GM18502 (cell line): ENCODE data around the gene TIAM2.

ENCODE experiments used
- ATAC-seq: cut with Tn5 transposase; IDR thresholded peaks from one replicate; pipeline ENCODE4 v1.9.1; 2021; ENCODE audit warnings: mild to moderate bottlenecking; ENCODE audit not compliant: unreplicated experiment, poor library complexity

TIAM2 gene

DNA sequence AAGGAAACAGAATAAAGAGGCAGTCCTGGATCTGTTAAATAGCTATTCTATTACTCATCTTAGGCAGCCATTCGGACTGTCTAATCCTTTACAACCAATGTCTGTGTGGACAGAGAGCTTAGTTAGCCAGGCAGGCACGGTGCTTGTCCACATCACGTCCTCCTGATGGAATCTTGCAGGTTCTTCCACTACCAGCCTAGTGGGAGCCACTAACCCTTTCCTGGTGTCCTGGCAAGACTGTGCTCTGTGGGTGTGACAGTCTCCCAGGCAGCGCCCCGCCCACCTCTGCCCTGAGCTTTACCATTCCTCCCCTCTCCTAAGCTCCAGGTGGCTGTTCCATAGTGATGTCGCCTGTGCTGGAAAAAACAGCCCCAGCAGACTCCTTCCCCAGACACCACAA is 190.4 kb downstream of the TIAM2 start:
- ATAC-seq, result no peak

DNA sequence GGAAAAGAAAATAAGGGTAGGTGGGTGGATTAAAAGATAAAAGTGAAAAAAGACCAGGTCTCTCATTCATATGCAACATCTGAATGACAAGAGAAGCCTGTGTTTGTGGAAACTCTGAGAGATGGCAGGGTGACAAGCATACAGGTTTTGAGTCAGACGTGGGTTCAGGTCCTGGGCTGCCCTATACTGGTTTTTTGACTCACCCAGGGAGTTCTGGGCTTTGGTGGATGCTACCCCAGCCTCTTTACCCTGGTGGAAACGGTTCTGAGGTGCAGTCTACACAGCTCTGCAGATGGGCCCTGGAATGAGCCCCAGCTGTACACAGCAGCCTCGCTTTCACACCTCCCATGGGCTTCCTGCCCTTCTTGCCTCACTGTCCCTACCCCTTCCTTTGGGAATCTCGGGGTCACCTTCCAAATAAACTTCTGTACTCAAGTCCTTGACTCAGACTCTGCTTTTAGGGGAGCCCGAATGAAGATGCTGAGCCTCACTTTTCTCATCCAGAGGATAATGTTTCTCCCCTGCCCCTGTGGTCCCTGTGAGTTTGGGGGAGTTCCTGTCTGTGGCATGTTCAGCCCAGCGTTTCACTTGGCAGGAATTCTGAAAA is 191.0 kb downstream of the TIAM2 start:
- no peak for ATAC-seq

DNA sequence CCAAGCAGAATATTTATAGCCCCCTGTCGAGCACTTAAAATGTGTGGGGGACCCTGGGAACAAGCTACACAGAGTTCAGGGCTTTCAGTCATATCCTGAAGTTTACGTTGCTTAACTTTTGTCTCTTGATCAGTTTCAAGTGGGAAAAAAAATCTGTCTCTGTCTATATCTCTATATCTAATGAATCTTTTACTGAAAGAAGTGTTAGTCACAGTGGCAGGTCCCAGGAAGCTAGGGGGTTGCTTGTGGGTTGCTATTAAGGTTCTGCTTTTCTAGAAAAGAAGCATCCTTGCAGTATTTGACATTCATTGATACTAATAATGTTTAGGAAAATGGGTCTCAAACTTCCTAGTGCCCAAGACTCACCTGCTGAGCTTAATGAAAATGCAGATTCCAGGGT is 192.0 kb downstream of the TIAM2 start:
- no peak for ATAC-seq

DNA sequence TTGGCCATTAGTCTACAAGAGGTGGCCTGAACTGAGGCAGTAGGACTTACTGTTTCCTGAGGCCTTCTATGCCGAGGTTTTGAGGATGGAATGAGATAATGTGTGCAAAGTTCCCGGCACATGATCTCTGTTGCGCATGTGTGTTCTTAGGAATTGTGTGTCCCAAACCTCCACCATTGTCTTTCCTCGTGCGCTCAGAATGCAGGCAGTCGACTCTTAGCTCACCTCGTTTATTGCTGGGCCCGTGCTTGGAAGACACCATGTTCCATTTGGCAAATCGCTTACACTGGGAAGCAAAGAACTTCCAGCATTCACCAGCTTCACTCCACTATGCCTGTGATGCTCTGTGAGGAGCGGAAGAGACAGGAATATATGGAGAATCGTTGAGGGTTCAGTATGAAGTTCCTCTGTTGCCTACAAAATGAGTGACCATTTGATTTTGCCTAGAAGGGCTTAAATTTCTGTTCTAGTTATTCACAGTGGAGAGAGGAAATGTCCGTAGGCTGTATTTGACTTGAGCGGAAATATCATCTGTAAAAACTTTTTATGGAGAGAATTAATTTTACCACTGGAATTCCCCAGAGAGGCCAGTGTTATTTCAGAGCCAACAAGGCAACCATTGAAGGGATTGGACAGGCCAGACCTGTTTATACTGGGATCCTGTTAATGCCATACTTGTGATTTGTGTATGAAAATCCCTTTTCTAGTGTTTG is 193.0 kb downstream of the TIAM2 start:
- ATAC-seq, result no peak

DNA sequence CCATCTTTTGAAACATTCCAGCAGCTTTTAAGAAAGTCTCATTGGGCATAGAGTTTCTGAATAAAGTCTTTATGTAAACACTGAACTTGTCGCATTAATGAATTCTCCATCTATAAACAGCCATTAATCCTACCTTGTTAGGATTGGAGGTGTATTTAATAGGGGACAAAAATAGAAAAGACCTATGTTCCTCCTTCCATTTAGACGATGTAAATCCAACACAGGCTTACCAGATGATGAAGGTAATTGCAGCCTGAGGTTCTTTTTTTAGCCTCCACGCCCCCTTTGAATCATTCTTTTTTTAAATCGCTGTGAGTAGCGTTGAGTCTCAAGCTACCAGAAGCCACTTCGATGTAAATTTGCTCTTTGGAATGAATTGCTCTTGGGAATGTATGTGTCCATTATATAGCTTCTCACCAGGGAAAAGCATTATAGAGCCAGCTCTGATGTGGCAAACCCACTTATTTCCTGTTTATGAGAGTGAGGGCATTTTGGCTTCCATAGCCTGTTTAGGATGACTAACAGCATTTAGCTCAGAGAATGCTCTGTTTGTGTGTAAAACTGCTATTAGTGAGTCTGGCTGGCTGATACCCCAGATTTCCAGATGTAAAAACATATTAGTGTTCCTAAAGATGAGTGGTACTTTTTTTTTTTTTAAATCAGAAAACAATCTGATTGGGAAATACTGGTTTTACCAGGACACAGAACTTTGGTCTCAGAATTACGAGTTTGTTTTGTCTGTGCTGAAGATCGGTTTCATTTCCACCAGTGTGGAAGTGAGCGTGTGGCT is 193.8 kb downstream of the TIAM2 start:
- ATAC-seq, result no peak

DNA sequence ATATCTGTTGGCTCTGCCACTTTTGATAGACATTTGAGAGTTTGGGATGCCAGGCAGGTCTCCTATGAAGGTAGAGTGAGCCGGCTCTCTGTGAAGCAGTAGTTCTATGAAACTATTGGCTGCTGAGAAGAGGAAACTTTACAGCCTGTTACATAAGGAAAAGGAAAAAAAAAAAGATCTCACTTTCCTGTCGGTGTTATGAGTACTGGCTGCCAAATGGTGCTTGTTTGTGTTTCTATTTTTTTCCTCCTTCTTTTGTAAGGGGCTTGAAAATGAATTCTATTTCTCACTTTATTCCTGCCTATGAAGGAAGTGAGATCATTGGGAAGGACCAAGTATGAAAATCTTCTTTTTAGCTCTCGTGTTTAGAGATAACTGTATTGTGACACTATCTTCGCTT is 195.6 kb downstream of the TIAM2 start:
- ATAC-seq, result no peak

DNA sequence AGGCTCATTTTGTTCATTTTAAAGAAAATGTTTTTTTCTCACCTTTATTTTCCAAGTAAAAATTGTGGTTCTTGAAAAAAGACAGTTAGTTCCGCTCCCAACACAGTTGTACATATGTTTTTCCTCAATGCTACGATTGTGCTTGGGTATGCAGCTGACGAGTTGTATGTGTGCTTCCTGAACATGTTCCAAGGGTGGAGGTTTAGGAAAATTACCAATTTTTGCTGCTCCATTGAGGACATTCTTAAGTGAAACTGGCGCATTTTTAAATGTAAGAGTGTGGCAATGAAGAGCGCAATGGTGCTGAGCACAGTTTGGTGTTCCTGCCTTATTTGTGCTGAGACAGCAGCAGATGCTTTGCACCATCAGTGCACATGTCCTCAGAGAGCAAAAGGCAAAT is 198.4 kb downstream of the TIAM2 start:
- no peak for ATAC-seq

DNA sequence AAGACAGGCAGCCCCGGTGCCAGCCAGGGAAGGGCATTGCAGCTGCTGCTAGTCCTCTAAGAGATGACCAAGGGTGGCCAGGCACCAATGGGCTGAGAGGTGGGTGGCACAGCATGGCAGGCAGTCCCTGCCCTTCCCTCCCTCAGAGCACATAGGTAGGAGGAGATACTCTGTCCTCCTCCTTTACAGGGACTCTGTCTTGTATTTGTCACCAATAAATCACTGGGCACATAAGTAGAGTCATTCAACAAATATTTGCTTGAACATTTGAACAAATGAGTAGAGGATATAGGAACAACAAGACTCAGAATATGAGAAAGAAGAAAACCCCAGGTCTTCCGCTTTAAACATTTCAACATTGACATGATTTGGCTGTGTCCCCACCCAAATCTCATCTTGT is 199.3 kb downstream of the TIAM2 start:
- no peak for ATAC-seq

DNA sequence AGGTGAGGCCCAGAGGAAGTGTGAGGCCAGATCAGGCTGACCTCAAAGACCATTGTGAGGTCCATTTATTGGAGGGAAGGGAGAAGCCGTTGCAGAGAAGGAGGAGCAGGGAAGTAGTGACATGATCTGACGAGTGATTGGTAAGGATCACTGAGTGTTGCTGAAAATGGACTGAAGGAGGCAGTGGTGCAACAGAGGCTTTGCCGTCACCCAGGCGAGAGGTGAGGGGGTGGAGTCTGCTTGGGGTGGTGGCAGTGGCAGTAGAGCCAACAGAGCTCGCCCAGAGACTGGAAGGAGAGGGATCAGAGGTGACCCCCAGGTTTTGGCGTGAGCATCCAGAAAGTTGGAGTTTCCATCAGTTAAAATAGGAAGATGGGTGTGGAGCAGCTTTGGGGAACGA is 200.8 kb downstream of the TIAM2 start:
- ATAC-seq, result no peak

DNA sequence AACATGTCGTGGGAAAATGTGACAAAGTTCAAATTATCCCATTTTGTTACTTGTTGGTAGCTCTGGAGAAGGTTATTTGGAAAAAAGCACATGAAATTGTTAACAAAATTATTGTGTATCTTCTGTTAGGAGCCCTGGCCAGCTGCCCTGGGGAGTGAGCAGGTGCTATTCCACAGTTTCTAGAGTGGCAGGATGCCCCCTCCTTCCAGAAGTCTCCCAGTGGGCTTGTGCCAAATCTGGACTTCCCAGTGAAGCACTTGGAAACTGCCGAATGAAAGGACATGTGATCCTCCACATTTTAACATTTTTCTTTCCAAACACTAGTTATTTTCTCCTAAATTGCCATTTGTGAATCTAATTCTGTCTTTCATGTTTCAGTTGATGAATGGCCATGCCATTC is 201.8 kb downstream of the TIAM2 start:
- no peak for ATAC-seq

DNA sequence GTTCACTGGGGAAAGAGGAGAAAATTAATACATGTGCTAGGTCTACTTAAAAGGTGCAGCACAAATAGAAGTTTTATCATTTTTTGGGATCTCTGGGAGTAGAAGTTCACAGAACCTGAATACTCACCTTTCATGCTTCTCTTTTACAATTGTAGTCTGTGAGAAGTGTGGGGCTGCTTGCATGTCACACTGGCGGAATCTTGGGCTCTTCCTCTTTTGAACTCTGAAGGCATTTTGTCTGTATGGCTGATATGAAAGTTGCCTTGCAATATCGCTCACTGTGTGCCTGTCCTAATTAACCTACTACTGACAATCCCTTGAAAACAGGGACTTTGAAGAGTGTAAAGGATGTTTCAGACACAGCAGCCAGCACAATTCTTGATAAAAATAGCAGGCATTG is 202.8 kb downstream of the TIAM2 start:
- no peak for ATAC-seq

DNA sequence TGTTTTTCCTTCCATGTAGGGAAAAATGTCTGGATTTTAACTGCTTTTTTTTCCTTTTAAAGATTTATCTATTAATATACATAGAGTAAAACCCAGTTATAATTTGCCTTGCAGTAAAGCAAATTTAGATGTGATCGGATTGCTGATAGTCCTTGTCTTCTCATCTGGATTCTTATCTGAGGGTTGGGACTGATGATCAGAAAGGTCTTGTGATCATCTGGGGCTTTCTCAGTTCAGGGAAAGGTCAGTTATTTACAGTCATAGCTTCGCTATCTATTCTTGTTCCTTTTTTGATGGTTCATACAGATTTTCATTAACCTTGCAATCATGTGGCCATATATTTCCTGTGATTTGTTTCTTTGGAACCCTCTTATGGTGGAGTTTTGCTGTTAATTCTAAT is 204.9 kb downstream of the TIAM2 start:
- peak; percentile 66 for ATAC-seq

DNA sequence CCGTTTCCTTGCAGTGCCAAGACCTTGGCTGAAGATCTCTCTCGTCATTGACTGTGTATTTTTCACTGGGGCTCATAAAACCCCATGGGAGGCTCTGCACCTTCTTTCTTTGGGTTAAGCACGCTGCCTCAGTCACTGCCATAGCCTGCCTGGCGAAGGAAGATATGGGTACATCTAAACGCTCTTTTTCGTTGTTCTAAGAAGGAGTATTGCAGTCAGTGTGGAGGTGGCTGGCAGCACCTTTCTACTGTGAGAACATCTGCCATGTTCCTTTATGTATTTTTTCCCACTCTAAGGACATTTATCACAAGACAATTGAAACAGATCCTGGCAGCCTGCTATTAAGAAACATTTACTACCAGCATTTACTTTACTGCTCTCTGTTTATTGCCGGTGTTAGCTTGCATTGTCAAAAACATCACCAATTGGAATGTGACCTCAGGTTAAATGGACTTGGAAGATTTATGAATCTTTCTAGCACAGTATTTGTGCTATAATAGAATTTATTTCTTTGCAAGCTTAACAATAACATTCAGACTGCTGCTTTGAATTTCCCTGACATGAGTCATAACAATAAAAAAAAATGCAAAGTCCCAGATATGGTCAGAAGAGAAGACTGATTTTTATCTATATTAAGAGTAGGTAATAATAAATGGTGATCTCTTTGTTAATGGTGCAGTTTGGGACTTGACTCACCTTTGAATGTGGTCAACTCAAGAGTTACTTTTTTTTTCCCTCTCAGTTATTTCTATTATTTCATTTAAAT is 206.5 kb downstream of the TIAM2 start:
- peak; percentile 63 for ATAC-seq

DNA sequence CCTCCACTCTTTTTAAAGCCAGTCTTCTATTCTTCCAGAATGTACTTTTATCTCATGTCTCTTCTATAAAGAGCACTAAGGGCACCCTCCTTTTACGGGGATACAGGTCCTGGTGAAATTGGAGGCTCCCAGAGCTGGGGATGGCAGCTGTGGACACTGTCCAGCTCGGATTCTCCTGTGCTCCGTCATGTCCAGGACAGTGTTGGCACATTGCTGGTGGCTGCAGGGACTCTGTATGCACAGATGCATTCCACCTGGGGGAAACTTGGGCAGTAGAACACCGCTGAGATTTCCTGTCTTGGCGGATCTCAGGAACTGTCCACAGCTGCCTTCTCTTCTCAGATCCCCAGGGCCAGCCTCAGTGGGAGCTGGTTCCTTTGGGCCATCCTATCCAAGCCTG is 212.1 kb downstream of the TIAM2 start:
- ATAC-seq, result no peak

DNA sequence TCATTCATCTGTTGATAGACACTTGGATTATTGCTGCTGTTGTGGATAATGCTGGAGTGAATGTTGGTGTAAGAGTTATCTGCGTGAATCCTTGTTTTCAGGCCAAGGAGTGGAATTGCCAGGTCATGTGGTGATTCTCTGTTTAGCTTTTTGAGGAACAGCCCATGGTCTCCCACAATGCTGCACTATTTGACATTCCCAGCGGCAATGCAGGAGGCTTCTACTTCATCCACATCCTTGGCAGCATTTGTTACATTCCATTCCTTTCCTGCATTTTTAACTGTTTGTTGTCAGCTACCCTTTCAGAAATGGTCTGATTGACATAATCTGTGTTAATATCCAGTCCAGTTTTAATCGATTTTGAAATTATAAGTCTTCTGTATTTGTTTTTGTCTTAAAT is 217.0 kb downstream of the TIAM2 start:
- no peak for ATAC-seq

DNA sequence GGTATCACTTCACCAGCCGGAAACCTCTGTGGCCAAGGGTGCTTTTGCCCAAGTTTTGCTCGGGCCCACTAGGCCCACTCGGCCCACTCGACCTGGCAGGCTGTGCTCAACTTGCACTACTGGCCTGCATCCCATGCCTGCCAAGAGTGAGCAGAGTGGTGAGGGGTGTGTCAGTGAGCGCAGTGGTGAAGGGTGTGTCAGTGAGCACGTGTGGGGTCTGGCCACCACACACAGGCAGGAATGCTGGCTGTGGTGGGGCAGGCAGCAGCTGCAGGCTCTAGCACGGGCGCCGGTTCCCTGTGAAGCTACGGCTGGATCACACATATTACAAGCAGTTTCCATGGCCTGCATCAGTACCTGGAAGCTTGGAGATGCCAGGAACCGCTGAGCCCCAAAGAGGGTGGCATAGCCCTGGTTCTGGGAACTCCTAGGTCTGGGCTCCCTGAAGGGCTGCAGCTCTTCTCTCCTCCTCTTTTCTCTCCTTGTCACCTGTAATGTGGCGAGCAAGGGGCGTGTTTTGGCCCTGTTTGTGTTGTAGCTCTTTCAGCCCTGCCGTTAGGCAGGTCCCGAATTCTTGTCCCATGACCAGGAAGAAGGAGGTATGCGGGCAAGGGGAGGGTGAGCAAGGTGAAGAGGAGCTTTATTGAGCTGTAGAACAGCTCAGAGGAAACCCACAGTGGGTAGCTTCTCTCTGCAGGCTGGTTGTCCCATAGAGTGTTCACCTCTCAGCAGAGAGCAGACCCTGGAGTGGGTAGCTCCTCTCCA is 217.7 kb downstream of the TIAM2 start:
- no peak for ATAC-seq

DNA sequence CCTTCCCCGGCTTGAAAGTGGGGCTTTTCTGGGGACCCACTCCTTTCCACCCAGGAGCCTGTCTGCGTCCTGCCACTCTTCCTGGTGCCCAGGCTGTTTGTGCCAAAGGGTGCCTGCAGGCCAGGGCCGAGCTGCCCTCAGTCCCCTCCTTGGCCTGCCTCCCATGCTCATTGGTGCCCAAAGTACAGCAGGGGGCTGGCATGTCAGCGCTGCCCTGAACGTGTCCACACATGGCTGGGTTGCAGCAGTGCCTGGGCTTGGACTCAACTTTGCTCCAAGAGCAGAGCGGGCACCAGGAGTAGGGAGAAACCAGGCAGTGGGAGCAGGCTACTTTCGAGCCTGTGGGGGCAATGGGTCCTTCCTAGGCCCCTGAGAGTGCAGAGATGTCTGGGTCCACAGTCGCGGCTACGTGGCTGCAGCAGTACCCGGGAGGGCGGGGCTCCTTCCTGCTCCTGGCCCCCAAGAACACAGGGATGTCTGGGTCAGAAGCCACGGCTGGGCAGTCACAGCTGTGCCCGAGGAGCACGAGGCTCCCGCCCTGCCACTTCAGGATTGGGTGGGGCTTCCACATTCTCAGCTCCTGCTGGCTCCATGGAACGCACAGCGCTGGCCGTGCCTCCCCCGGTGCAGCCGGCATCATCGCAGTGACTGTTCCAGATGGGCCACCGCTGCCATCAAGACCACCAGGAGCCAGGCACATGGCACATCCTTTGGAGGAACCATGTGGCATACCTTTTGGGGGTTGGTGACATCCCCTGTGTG is 218.7 kb downstream of the TIAM2 start:
- ATAC-seq, result no peak

DNA sequence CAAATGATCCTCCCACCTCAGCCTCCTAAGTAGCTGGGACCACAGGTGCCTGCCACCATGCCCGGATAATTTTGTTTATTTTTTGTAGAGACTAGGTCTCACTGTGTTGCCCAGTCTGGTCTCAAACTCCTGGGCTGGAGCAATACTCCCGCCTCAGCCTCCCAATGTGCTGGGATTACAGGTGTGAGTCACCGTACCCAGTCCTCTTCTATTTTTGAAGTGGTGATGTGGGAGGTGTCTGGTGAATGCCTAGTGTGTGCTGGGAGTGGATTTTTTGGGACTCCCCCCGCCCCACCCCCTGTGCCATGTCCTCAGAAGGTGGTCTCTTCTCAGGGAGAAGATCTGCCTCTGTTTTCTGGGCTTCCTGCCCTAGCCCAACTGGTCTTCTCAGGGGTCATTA is 220.8 kb downstream of the TIAM2 start:
- ATAC-seq, result no peak

DNA sequence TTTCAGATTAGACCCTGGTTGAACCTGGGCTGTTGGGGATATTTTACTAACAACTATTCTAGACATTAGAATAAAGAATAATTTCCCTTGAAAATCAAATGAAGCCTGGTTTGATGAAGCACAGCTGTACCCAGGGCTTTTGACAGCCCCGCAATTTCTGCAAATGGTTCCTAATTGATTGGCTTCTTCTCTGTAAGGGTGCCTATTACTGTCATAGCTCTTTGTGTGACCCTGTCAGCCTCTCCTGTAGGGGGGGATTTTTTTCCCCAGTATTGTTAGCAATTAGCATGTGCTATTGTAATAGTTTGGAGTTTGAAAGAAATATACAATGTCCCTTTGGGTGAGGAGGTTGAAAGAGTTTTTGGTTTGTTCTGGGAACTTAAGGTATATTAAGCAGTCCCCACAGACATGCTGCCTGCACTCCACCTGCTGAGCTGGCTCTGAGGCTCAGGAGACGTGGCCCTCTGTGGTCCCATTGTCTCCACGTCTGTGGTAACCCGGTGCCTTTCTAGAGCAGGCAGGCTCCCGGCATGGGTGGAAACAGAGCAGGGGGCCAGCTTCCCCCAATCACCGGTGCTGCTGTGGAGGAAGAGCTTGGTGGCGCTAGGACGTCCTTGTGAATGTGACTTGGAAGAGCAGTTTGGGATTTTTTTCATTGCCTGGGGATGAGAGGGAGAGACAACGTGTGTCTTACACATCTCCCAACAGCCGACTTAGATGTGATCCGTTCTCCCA is 221.4 kb downstream of the TIAM2 start:
- no peak for ATAC-seq
